ENCODE measurements around the gene THEMIS. TPM values are rescaled to one million over a fixed set of nuclear protein-coding genes. Genes with fewer than 3 reads are reported as not detected.

THEMIS gene
- total RNA-seq, 1 donor from 2014 or later, result 5.6 TPM

DNA sequence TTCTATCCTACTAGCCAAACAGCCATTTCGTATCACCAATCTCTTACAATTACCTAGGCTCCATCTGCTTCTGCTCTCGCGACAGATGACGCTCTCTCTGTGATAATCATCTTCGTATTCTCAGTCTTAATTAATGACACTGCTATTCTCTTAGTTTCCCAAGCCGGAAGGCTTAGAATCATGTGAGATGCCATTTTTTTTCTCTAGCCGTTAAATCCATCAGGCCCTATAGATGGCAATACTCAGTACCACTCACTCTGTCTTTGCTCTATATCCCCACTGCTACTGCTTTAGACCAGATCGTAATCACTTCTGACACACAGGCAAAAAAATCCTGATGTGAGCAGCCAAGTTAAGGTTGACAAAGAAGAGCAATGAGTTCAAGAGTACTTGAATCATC lies 2.1 kb upstream of the THEMIS start:
- H3K36me3 ChIP-seq, result no peaks in the 10 kb centered on the region
- no peak overlapping the region for H3K27ac ChIP-seq
- H3K4me3 ChIP-seq, result no peak overlapping the region
- TF ChIP-seq, protein P1, sequence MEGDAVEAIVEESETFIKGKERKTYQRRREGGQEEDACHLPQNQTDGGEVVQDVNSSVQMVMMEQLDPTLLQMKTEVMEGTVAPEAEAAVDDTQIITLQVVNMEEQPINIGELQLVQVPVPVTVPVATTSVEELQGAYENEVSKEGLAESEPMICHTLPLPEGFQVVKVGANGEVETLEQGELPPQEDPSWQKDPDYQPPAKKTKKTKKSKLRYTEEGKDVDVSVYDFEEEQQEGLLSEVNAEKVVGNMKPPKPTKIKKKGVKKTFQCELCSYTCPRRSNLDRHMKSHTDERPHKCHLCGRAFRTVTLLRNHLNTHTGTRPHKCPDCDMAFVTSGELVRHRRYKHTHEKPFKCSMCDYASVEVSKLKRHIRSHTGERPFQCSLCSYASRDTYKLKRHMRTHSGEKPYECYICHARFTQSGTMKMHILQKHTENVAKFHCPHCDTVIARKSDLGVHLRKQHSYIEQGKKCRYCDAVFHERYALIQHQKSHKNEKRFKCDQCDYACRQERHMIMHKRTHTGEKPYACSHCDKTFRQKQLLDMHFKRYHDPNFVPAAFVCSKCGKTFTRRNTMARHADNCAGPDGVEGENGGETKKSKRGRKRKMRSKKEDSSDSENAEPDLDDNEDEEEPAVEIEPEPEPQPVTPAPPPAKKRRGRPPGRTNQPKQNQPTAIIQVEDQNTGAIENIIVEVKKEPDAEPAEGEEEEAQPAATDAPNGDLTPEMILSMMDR (IDR thresholded peaks at IDR 0.05), result no peak
- no peak for TF ChIP-seq POLR2AphosphoS5 (IDR thresholded peaks at IDR 0.05; ENCODE audit: insufficient read depth in 1 of 2, low read depth in 1 of 2)
- no peak for TF ChIP-seq POLR2A (IDR thresholded peaks at IDR 0.05)
- H3K27me3 ChIP-seq, result peaks cover 4% of the 10 kb centered on the region
- DNase-seq (ENCODE audit: extremely low spot score in 2 of 2), result no peak
- intact Hi-C loops (cut with DNase I), result no loop called here
- H3K9me3 ChIP-seq, result no peaks in the 10 kb centered on the region
- H3K4me1 ChIP-seq, result no peaks in the 10 kb centered on the region

DNA sequence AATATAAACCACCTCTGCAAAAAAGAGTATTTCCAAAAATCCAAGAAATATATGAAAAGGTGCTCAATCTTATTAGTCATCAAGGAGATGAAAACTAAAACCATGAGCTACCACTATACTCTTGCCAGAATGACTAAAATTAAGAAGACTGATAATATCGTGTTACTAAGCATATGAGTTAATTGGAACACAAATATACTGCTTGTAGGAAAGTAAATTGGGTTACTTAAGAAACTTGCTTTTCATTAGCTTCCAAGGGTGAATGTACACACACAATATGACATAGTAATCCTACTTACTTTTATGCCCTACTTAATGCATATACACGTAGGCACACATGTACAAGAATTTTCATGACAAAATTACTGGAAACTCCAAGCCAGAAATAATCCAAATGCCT lies 3.4 kb downstream of the THEMIS start:
- H3K36me3 ChIP-seq, result no peaks in the 10 kb centered on the region
- H3K4me3 ChIP-seq, result no peak overlapping the region
- H3K4me1 ChIP-seq, result no peaks in the 10 kb centered on the region
- TF ChIP-seq, protein P1 (IDR thresholded peaks at IDR 0.05), result no peak
- H3K9me3 ChIP-seq, result no peaks in the 10 kb centered on the region
- H3K27ac ChIP-seq, result no peak overlapping the region
- intact Hi-C loops (cut with DNase I), result no loop called here
- H3K27me3 ChIP-seq, result peaks cover 4% of the 10 kb centered on the region
- no peak for DNase-seq (ENCODE audit: extremely low spot score in 2 of 2)

DNA sequence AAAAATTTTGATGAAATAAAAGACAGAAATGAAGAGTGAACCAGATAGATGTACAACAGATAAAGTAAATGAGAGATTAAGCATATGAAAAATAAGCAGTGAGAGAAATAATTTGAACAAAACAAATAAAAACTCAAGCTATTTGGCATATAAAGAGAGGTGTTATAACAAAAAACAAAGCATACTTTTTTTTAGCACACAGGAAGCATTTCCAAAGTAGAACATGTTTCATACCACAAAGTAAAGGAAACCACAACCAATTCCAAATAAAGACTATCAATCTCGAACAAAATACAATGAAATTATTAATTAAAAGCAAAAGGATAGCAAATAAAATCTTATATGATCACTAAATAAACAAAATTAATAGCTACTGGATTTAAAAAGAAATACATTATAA lies 6.8 kb downstream of the THEMIS start:
- H3K4me1 ChIP-seq, result no peaks in the 10 kb centered on the region
- H3K9me3 ChIP-seq, result no peaks in the 10 kb centered on the region
- intact Hi-C loops (cut with DNase I), result no loop called here
- no peak overlapping the region for H3K4me3 ChIP-seq
- no peak for TF ChIP-seq POLR2AphosphoS5 (IDR thresholded peaks at IDR 0.05; ENCODE audit: insufficient read depth in 1 of 2, low read depth in 1 of 2)
- TF ChIP-seq, protein P1 (IDR thresholded peaks at IDR 0.05), result no peak
- TF ChIP-seq POLR2A (IDR thresholded peaks at IDR 0.05), result no peak
- no peaks in the 10 kb centered on the region for H3K27me3 ChIP-seq
- no peak for DNase-seq (ENCODE audit: extremely low spot score in 2 of 2)
- H3K36me3 ChIP-seq, result no peaks in the 10 kb centered on the region
- H3K27ac ChIP-seq, result no peak overlapping the region

DNA sequence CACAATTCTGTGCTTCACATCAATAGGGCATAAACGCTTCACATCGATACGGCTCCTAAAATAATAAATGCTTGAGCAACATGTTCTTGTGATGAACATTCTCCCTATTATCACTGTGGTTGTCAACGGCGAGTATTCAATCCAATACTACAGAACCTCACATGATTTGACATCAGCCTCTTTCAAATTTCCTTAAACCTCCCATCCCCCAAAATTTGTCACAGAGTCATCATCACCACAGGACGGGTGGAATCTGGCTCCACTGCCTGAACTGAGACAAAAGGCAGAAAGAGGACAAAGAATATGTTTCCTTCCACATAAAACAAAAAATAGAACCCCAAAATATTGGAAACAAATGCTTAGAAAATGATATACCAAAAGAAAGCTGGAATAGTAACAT lies 7.3 kb downstream of the THEMIS start:
- no peak for DNase-seq (ENCODE audit: extremely low spot score in 2 of 2)
- H3K4me1 ChIP-seq, result no peaks in the 10 kb centered on the region
- no peak overlapping the region for H3K4me3 ChIP-seq
- TF ChIP-seq POLR2A (IDR thresholded peaks at IDR 0.05) (no peak), POLR2AphosphoS5 (IDR thresholded peaks at IDR 0.05; ENCODE audit: insufficient read depth in 1 of 2, low read depth in 1 of 2) (no peak)
- TF ChIP-seq, protein P1 (IDR thresholded peaks at IDR 0.05), result no peak
- H3K36me3 ChIP-seq, result no peaks in the 10 kb centered on the region
- intact Hi-C loops (cut with DNase I), result no loop called here
- H3K9me3 ChIP-seq, result no peaks in the 10 kb centered on the region
- H3K27ac ChIP-seq, result no peak overlapping the region
- no peaks in the 10 kb centered on the region for H3K27me3 ChIP-seq

DNA sequence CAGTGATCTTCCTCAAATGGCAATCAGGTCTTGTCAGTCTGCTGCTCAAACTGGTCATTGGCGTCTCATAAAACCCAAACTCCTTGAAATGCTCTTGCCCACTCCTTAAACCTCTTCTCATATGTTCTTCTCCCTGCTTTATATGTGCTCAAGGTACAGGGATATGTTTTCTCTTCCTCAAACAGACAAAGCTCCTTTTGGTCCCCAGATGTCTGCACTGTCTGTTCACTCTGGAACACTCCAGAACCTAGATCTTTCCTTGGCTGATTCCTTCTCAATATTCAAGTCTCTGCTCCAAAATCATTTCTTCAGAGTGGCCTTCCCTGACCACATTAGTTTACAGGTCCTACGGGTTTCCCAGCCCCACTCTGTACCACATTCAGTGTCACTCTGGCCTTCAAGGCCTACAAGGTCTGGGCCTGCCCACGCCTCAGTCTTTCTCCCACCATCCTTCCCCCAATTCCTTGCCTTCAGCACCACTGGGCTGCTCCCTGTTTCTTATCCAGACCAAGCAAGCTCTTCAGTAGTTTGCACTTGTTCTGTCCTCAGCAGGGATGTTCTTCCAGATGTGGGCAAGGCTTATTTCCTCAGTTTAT lies 9.0 kb downstream of the THEMIS start:
- no peak for TF ChIP-seq POLR2AphosphoS5 (IDR thresholded peaks at IDR 0.05; ENCODE audit: insufficient read depth in 1 of 2, low read depth in 1 of 2)
- Histone ChIP-seq H3K9me3 (no peaks in the 10 kb centered on the region), H3K27ac (no peak overlapping the region)

More for the DNA sequence above, 9.0 kb downstream of the THEMIS start:
- Histone ChIP-seq H3K36me3 (no peaks in the 10 kb centered on the region), H3K4me1 (no peaks in the 10 kb centered on the region), H3K27me3 (no peaks in the 10 kb centered on the region), H3K4me3 (no peak overlapping the region)
- no peak for DNase-seq (ENCODE audit: extremely low spot score in 2 of 2)
- intact Hi-C loops (cut with DNase I), result no loop called here
